22Rv1 (cell line): ENCODE measurements around the gene USP34.

Experiments used
- CTCF ChIP-seq: fragments of 450-650 bp; IDR thresholded peaks from 2 replicates; pipeline ENCODE4 v1.5.1; 2017; ENCODE audit warnings: mild to moderate bottlenecking
- ZFX ChIP-seq: fragments of 450-650 bp; IDR thresholded peaks from 2 replicates; pipeline ENCODE4 v1.6.1; 2017; ENCODE audit warnings: antibody characterized with exemption, borderline replicate concordance

GRCh38 chr2:61452392-61452791, 18.5 kb downstream of the USP34 start:
- TF ChIP-seq CTCF: no peak
- TF ChIP-seq ZFX: no peak
